Mammary epithelial cell (primary cell): ENCODE results near the gene KYAT1.

Experiments
- EZH2 ChIP-seq: IDR thresholded peaks from 2 replicates; pipeline ENCODE4 v1.6.1; 2012; ENCODE audit warnings: low read length, inconsistent platforms, borderline replicate concordance
- TF ChIP-seq, protein P1 (sequence below), 2 donors: IDR thresholded peaks in 1 of 2; conservative IDR thresholded peaks in 1 of 2; 2 replicates each; pipeline ENCODE4 v1.5.1; 2011 to 2012; ENCODE audit warnings: inconsistent platforms in 2 of 2, low read length in 2 of 2, mild to moderate bottlenecking in 2 of 2, control low read depth in 1 of 2, low read depth in 1 of 2; ENCODE audit not compliant: insufficient read depth in 1 of 2; ENCODE audit errors: extremely low read depth in 1 of 2

DNA sequence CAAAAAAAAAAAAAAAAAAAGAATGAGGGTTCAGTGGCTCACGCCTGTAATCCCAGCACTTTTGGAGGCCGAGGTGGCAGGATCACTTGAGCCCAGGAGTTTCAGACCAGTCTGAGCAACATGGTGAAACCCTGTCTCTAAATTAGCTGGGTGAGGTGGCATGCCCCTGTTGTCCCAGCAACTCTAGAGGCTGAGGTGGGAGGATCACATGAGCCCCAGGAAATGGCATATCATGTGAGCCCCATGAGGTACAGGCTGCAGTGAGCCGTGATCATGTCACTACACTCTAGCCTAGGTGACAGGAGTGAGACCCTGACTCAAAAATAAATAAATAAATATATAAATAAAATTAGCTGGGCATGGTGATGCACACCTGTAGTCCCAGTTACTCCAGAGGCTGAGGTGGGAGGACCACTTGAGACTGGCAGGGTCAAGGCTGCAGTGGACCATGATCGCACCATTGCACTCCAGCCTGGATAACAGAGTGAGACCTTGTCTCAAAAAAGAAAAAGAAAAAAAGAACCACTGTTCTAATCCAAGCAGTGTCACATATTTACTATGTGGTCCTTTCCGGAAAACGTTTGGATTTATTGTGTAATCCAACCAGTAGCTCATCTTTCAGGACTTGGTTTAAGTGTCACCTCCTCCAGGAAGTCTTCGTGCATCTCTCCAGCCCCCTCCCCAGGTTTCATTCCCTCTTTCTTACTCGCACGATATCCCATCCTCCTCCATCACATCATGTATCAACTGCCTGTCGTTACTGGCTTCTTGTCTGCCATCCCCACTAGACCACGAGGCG lies 39.9 kb downstream of the KYAT1 start:
- TF ChIP-seq, protein P1, sequence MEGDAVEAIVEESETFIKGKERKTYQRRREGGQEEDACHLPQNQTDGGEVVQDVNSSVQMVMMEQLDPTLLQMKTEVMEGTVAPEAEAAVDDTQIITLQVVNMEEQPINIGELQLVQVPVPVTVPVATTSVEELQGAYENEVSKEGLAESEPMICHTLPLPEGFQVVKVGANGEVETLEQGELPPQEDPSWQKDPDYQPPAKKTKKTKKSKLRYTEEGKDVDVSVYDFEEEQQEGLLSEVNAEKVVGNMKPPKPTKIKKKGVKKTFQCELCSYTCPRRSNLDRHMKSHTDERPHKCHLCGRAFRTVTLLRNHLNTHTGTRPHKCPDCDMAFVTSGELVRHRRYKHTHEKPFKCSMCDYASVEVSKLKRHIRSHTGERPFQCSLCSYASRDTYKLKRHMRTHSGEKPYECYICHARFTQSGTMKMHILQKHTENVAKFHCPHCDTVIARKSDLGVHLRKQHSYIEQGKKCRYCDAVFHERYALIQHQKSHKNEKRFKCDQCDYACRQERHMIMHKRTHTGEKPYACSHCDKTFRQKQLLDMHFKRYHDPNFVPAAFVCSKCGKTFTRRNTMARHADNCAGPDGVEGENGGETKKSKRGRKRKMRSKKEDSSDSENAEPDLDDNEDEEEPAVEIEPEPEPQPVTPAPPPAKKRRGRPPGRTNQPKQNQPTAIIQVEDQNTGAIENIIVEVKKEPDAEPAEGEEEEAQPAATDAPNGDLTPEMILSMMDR (conservative IDR thresholded peaks at IDR 0.05 in 1 of 2, IDR thresholded peaks at IDR 0.05 in 1 of 2; ENCODE audit: extremely low read depth in 1 of 2, insufficient read depth in 1 of 2, low read depth in 1 of 2, low read length in 2 of 2) = no peak
- TF ChIP-seq EZH2 = no peak
